SHP77 treated with DMSO at 0.1 percent for 48 hours (cell line): Measurements from ENCODE around the gene PCNX1.
"Not testable (repeated sequence)": the region's sequence is repeated elsewhere in the genome, so short reads cannot be mapped to it uniquely, and the experiment has no call there.

ENCODE experiments used
- DNase-seq: peaks from one replicate; lab custom pipeline; 2025; lab: John Stamatoyannopoulos, UW

PCNX1 gene

DNA sequence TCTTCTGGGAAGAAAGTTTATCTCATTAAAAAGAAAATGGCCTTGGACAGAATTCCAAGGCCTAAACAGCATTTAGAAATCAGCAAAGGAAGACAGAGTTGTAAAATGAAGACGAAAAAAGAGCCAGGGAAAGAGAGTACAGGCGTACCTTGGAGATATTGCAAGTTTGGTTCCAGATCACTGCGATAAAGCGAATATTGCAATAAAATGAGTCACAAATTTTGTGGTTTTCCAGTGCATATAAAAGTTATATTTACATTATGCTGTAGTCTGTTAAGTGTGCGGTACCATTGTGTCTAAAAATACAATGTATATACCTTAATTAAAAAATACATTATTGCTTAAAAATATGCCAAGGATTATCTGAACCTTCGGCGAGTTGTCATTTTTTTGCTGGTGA, 9.0 kb downstream of the PCNX1 start:
- no peak for DNase-seq

DNA sequence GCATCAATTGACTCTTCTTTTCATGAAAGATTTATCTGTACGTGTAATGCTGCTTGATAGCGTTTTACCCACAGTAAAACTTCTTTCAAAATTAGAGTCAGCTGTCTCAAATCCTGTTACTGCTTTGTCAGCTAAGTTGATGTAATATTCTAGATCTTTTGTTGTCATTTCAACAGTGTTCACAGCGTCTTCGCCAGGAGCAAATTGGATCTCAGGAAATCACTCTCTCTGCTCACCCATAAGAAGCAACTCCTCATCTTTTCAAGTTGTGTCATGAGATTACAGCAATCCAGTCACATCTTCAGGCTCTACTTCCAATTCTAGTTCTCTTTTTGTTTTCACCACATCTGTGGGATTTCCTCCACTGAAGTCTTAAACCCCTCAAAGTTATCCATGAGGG, 9.5 kb downstream of the PCNX1 start:
- DNase-seq, result no peak

DNA sequence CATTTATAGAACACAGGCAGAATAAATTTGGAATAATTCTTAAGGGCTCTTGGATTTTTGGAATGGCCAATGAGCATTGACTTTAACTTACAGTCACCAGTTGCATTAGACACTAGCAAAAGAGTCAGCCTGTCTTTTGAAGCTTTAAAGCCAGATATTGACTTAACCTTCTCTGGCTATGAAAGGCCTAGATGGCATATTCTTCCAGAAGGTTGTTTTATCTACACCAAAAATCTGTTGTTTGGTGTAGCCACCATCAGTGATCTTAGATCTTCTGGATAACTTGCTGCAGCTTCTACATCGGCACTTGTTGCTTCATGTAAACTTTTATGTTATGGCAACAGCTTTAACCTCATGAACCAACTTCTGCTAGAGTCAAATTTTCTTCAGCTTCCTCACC, 10.4 kb downstream of the PCNX1 start:
- DNase-seq, result no peak

DNA sequence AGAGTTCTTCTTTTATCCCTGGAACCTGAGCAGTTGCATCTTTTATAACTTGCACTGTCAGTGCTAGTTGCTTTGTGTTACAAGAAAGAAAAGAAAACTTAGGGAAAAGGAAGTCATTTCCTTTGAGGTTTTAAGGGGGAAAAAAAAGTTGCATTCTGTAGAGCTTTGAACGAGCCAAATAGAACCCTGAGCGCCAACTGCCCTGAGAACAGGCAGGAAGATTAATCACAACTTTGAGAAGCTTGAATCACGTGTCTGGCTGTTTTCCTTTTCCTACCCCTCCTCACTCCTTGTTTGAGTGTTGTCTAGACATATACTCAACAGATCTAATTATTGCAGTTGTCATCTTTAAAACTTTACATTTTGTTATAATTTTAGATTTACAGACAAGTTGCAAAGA, 12.5 kb downstream of the PCNX1 start:
- no peak for DNase-seq

DNA sequence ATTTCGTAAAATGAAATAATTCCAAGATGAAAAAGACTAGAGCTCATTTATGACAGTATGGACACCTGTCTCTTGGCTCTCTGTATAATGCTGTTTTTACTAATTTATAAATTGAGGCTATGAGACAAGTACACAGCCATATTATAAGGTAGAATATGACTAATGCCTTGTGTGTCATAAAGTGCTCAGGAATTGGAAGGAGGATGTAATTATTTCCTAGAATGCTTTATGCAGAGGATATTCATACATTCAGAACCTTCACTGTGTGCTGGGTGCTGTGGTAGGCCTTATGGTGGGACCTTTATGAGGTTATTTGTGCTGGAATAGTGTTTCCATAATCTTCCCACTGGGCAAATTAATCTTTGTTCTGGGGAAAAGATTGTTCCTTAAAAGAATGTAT, 13.3 kb downstream of the PCNX1 start:
- no peak for DNase-seq

DNA sequence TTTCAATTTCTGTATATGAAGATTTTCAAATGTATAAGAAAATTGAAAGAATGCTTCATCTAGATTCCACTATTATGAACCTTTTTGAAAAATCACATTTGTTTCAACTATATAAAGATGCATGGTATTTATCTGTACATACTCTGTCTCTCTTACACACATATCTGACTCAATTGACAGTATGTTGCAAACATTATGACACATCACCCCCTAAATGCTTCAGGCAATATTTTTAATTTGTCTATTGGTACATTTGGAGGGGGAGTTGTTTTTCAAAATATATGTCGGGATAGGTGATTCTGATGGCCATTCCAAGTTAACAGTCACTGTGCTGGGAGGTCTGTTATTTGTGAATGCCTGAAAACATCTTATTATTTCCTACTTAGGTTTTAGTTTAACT, 14.4 kb downstream of the PCNX1 start:
- no peak for DNase-seq

DNA sequence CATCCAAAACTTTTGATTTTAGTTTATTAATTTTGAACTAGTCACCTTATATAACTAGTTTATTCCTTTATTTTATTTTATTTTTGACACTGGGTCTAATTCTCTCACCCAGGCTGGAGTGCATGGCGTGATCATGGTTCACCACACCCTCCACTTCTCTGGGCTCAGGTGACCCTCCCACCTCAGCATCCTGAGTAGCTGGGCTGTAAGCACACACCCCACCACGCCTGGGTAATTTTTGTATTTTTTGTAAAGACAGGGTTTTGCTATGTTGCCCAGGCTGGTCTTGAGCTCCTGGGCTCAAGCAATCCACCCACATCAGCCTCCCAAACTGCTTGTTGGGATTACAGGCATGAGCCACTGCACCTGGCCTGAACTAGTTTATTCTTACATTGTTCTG, 17.3 kb downstream of the PCNX1 start:
- DNase-seq, result no peak

DNA sequence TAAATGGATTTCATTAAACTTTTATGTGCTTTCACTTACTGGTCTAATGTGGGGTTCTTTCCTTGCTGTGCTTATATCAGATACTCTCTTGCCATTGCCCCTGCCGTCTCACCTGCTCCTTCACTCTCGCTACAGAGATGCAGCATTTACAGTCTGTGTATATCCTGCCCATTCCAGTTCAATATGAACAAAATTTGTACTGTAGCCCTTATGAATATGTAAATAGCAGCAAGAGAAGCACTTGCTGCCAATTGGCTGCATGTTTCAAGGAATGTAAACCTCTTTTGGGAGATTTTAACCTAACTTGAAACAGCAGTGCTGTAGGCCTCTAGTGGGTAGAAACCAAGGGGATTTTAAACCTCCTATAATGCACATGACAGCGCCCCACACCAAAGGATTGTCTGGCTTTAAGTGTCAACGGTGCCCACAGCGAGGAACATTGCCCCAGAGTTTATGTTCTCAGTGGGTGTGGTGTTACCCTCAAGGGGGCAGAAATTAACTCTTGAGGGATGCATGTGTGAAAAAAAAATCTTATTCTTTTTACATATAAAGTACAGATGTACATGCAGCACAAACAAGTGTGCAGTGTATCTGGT, 19.1 kb downstream of the PCNX1 start:
- DNase-seq, result no peak

DNA sequence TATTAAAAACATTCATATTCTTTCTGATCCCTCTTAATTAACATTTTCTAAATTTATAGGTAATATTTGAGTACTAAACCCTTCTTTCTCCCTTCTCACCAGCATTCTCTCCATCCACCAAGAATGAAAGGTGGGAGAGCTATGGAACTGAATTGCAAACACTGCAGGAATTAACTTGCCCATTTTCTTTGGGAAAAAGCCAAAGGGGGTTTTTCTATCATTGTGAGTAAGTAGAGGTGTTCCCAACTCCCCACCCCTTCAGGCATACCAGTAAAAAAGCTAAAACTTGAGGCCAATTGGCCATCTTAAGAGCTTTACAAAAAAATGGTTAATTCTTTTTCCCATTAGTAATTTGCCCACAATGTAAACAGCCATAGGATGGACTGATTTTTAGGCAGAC, 23.7 kb downstream of the PCNX1 start:
- no peak for DNase-seq

DNA sequence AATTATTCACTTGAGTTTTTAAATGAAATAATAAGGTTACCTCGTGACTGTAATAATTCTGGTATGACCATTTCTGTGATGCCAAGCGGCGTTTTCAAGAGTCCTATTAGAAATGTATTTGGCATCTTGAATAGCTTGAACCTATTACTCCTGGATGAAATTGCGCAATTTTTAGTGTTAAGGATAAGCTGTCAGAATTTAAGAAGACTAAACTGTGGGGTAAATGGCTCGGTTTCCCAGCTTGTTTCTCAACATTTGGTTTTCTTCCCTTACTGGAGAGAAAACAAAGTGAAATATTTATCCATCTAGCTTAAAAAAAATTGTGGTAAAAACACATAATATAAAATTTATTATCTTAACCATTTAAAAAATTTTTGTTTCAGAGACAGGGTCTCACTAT, 26.8 kb downstream of the PCNX1 start:
- no peak for DNase-seq

DNA sequence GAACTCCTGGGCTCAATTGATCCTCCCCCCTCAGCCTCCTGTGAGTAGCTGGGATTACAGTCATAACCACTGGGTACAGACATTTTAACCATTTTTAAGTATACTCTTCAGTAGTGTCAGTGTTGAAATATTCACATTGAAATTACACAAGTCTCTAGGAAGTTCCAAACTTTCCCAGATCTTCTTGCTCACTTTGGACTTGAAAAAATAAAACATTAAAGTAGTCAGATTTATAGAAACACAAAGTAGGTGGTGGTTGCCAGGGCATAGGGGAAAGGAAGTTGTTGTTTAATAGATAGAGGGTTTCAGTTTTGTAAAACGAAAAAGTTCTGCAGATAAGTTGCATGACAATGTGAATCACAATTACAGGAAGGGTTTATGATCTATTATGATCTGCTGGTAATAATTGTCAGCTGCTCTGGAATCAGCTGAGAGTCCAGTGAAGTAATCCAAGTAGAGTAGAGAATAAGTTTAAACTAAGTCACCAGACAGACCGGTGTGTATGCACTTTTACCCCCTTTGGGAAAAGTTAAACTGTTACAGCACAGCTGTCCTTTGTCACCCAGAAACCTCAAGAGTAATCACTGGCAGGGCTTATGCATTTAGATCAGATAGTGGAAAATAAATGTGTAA, 27.4 kb downstream of the PCNX1 start:
- no peak for DNase-seq

DNA sequence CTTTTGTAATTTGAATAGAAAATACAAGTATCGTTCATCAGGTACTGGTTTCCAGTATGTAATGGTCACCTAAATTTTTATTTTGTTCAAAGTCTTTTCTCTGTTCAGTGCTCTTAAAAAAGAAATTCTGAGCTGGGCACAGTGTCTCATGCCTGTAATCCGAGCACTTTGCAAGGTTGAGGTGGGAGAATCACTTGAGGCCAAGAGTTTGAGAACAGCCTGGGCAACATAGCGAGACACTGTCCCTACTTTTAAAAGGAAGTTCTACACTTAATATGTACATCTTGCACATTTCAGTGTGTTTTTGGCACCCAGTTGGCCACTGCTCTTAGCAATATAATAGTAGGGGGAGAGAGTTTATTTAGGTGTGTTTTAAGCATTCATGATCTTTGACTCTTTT, 27.9 kb downstream of the PCNX1 start:
- no peak for DNase-seq

DNA sequence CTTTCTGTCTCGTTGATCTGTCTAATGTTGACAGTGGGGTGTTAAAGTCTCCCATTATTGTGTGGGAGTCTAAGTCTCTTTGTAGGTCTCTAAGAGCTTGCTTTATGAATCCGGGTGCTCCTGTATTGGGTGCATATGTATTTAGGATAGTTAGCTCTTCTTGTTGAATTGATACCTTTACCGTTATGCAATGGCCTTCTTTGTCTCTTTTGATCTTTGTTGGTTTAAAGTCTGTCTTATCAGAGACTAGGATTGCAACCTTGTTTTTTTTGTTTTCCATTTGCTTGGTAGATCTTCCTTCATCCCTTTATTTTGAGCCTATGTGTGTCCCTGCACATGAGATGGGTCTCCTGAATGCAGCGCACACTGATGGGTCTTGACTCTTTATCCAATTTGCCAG, 32.4 kb downstream of the PCNX1 start:
- DNase-seq, result not testable (repeated sequence)

DNA sequence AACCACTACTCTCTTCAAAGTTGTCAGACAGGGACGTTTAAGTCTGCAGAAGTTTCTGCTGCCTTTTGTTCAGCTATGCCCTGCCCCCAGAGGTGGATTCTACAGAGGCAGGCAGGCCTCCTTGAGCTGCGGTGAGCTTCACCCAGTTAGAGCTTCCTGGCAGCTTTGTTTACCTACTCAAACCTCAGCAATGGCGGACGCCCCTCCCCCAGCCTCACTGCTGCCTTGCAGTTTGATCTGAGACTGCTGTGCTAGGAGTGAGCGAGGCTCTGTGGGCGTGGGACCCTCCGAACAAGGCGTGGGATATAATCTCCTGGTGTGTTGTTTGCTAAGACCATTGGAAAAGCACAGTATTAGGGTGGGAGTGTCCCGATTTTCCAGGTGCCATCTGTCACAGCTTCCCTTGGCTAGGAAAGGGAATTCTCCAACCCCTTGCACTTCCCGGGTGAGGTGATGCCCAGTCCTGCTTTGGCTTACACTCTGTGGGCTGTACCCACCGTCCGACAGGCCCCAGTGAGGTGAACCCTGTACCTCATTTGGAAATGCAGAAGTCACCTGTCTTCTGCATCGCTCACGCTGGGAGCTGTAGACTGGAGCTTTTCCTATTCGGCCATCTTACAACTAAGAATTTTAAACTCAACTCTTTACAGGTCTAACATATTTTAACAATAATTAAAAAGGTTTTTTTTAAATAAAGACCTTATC, 34.5 kb downstream of the PCNX1 start:
- DNase-seq, result not testable (repeated sequence)

DNA sequence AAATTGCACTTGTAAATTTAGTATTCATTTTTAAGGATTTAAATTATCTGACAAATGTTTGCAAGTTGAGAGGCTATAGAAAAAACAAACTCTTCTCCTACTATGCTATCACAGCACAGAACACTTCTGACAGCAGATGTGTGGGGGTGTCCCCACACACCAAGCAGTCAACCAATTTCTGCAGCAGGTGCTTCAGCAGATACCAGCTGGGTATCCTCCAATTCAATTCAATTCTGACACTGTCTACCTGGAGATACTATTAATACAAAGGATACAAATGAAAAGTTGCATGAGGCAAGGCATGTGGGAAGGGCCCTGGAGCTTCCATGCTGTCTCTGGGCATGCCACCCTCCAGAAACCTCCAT, 35.1 kb downstream of the PCNX1 start:
- no peak for DNase-seq

DNA sequence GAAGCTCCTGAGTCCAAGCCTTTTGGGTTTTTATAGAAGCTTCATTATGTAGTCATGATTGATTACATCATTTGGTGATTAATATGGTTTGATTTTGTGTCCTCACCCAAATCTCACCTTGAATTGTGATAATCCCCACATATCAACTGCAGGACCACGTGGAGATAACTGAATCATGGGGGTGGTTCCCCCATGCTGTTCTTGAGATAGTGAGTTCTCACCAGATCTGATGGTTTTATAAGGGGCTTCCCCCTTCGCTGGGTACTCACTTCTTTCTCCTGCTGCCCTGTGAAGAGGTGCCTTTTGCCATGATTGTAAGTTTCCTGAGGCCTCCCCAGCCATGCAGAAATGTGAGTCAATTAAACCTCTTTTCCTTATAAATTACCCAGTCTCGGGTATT, 35.5 kb downstream of the PCNX1 start:
- DNase-seq, result not testable (repeated sequence)

DNA sequence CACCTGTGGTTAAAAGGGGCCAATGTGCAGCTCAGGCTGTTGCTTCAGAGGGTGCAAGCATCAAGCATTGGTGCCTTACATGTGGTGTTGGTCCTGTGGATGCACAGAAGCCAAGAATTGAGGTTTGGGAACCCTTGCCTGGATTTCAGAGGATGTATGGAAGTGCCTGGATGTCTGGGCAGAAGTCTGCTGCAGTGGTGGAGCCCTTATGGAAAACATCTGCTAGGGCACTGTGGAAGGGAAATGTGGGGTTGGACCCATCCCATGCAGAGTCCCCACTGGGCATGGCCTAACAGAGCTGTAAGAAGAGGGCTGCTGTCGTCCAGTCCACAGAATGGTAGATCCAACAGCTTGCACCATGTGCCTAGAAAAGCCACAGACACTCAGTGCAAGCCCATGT, 36.6 kb downstream of the PCNX1 start:
- no peak for DNase-seq

DNA sequence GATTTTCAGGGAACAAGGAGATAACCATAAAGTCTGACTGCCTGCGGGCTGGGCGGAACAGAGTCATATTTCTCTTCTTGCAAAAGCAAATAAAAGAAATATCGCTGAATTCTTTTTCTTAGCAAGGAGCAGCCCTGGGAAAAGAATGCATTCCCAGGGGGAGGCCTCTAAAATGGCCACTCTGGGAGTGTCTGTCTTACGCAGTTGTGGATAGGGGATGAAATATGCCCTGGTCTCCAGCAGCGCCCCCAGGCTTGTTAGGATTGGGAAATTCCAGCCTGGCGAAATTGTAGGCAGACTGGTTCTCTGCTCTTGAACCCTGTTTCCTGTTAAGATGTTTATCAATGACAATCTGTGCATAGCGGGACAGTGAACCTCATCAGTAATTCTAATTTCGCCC, 40.5 kb downstream of the PCNX1 start:
- DNase-seq, result no peak

DNA sequence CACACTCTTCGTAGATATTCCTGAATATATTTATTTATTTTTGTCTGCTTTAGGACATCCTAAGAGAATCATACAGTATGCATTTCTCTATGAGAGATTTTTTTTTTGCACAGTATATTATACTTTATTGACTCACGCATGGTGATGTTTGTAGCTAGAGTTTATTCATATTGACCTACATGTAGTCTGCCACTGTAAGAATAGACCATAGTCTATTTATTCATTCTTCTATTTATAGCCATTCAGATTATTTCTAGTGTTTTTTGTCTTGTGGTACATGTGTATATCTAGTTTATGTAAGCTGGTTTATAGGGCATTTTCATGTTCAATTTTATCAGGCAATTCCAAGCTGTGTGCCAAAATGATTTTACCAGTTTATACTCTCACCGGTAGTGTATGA, 45.2 kb downstream of the PCNX1 start:
- DNase-seq, result no peak

DNA sequence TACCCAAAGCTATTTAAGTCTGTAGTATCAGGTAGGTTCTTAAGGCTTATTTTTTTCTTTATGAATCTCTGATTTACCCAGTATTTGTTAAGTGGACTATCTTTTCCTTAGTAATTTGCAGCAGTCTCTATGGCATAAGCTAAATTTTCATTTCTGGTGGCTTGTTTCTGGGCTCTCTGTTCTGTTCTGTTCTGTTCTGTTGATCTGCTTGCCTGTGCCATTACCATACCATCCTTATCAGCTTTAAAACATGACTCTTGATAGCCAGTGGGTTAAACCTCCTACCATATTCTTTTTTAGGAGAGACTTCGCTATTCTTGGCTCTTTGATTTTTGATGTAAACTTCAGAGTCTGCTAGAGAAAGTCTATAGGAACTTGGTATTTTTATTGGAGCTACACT, 46.8 kb downstream of the PCNX1 start:
- no peak for DNase-seq

DNA sequence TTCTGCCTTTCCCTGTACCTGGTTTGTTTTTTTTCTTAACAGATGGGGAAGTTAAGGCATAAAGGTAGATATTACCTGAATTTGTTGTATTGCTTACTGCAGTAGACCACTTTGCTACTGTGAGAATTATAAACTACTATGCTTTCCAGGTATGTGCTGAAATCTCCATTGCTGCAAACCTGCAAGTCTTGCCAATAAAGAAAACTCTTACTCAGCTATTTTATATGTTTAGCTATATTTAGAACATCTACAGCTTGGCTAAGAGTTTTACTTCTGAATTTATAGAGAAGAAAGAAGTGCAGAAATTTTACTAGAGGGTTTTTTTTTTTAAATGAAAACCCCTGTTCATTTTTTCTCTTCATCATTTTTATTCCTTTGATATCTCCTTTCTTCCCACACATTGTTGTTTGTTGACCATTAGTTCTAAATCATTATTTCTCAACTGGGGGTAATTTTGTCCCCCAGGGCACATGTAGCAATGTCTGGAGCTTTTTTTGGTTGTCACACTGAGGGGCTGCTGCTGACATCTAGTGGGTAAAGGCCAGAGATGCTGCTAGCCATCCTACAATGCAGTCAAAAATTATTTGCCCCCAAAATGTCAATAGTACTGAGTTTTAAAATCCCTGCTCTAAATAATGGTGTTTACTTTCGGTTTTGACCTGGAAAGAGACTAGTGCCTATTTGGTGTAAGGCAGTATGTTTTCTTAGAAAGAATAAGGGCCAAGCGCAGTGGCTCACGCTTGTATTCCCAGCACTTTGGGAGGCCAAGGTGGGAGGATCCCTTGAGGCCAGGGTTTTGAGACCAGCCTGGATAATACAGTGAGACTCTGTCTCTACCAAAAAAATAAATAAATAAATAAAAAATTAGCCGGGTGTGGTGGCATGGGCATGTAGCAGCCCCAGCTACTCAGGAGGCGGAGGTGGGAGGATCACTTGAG, 48.6 kb downstream of the PCNX1 start:
- DNase-seq, result no peak

DNA sequence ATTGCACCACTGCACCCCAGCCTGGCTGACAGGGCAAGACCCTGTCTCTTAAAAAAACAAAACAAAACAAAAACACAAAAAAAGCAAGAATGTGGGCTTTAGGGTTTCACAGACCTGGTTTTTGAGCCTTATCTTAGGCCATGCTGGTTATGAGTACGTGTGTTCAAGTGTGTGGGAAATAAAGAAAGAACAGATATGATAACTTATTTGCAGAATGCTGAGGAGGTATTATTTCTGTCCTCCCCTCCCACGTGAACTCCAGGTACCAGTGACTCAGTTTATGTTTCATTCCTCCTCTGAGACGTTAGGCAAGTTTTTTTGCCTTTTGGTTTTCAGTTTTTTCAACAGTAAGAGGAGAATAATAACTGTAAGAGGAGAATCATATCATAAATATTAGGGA, 49.3 kb downstream of the PCNX1 start:
- no peak for DNase-seq

DNA sequence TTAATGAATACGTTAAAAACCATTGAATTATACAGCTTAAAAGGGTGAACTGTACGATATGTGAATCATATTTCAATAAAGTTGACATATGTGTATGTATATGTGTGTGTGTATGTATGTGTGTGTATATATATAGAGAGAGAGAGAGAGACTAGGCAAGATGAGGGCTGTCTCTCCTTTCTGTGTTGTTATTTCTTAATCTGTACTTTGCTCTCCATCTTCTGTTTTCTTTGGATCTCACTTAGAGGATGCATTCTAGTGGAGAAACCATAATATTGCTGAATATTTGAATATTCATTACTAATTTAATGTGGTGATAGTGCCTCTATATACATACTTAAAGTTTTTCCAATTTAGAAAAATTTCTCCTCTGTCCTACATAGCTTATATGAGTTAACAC, 50.5 kb downstream of the PCNX1 start:
- no peak for DNase-seq
